Measurements from ENCODE around the gene BCL2L11. TPM values are rescaled to one million over a fixed set of nuclear protein-coding genes. Genes with fewer than 3 reads are reported as not detected.

The BCL2L11 gene
- total and polyA plus RNA-seq, 2 experiments from 2014 or later: 10.6 to 22.5 TPM

- Mint-ChIP-seq H3K4me3 (peak overlapping the region; percentile 40; the same call in 2 of the 3 replicates), H3K27ac (peak overlapping the region; percentile 70; the same call in 1 of the 2 replicates), H3K4me1 (peaks cover 42% of the 10 kb centered on the region), H3K27me3 (ENCODE audit: insufficient read depth, low read depth, poor library complexity) (peaks cover 6% of the 10 kb centered on the region), H3K9me3 (no peaks in the 10 kb centered on the region), H3K36me3 (ENCODE audit: low read depth) (peaks cover 29% of the 10 kb centered on the region)
- H3K79me2 ChIP-seq (replicated peaks; ENCODE audit: insufficient read depth): peaks cover 30% of the 10 kb centered on the region
- no peaks in the 10 kb centered on the region for H3K9me2 ChIP-seq (ENCODE audit: insufficient read depth)
- peaks cover 21% of the 10 kb centered on the region for H3K4me1 ChIP-seq (ENCODE audit: insufficient read depth)
- H2AFZ ChIP-seq: no peak overlapping the region
- H3K4me3 ChIP-seq: no peak overlapping the region
- ATAC-seq (peak; percentile 78), DNase-seq (ENCODE audit: low spot score) (peak; percentile 89)
- peak overlapping the region; percentile 52 for H3K4me2 ChIP-seq
- H3K27me3 ChIP-seq (ENCODE audit: insufficient read depth): no peaks in the 10 kb centered on the region
- peak overlapping the region; percentile 60 for H3K27ac ChIP-seq (ENCODE audit: low read depth)
- no peaks in the 10 kb centered on the region for H3F3A ChIP-seq (replicated peaks; ENCODE audit: low read depth)
- no peaks in the 10 kb centered on the region; the same call in 1 of the 2 replicates for H4K20me1 ChIP-seq (replicated peaks; ENCODE audit: insufficient read depth)
- H3K36me3 ChIP-seq (ENCODE audit: insufficient read depth): 0 out of 2 replicates have a peak, but pooled peaks cover 6% of the 10 kb centered on the region
- 0 out of 2 replicates have a peak, but pooled peaks have one; percentile 37 for TF ChIP-seq ZNF462 (CRISPR knock-in tag; IDR thresholded peaks at IDR 0.05)
- TF ChIP-seq CREB1 (CRISPR knock-in tag; IDR thresholded peaks at IDR 0.05; ENCODE audit: low read depth): peak; percentile 69
- no peak for TF ChIP-seq JUNB (IDR thresholded peaks at IDR 0.05; ENCODE audit: unreplicated experiment)
Measured at GRCh38 chr2:111164078-111164477, 43.4 kb downstream of the BCL2L11 start.

GRCh38 chr2:111165084-111165483 is 44.4 kb downstream of the BCL2L11 start:
- H3K9me3 Mint-ChIP-seq: no peaks in the 10 kb centered on the region
- Histone ChIP-seq H3K4me1 (ENCODE audit: insufficient read depth) (peaks cover 21% of the 10 kb centered on the region), H3K9me2 (ENCODE audit: insufficient read depth) (no peaks in the 10 kb centered on the region), H3K27ac (ENCODE audit: low read depth) (peak overlapping the region; percentile 60), H3K27me3 (ENCODE audit: insufficient read depth) (no peaks in the 10 kb centered on the region), H3K4me3 (no peak overlapping the region), H3K4me2 (no peak overlapping the region), H4K20me1 (replicated peaks; ENCODE audit: insufficient read depth) (no peaks in the 10 kb centered on the region; the same call in 1 of the 2 replicates), H2AFZ (no peak overlapping the region), H3F3A (replicated peaks; ENCODE audit: low read depth) (no peaks in the 10 kb centered on the region), H3K36me3 (ENCODE audit: insufficient read depth) (0 out of 2 replicates have a peak, but pooled peaks cover 6% of the 10 kb centered on the region), H3K79me2 (replicated peaks; ENCODE audit: insufficient read depth) (peaks cover 20% of the 10 kb centered on the region; the same call in 1 of the 2 replicates)
- peaks cover 45% of the 10 kb centered on the region for H3K4me1 Mint-ChIP-seq
- H3K27me3 Mint-ChIP-seq (ENCODE audit: insufficient read depth, low read depth, poor library complexity): peaks cover 6% of the 10 kb centered on the region
- DNase-seq (ENCODE audit: low spot score) (no peak), ATAC-seq (no peak)
- H3K27ac Mint-ChIP-seq: no peak overlapping the region
- no peak overlapping the region for H3K4me3 Mint-ChIP-seq
- H3K36me3 Mint-ChIP-seq (ENCODE audit: low read depth): peaks cover 27% of the 10 kb centered on the region
- TF ChIP-seq, protein P1, sequence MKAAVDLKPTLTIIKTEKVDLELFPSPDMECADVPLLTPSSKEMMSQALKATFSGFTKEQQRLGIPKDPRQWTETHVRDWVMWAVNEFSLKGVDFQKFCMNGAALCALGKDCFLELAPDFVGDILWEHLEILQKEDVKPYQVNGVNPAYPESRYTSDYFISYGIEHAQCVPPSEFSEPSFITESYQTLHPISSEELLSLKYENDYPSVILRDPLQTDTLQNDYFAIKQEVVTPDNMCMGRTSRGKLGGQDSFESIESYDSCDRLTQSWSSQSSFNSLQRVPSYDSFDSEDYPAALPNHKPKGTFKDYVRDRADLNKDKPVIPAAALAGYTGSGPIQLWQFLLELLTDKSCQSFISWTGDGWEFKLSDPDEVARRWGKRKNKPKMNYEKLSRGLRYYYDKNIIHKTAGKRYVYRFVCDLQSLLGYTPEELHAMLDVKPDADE (IDR thresholded peaks at IDR 0.05): no peak
- no peak for TF ChIP-seq STAT1 (IDR thresholded peaks at IDR 0.05; ENCODE audit: unreplicated experiment)
